Kidney (tissue), 14 donors: ENCODE results near the gene FBN2. TPM values are rescaled to one million over a fixed set of nuclear protein-coding genes. Genes with fewer than 3 reads are reported as not detected.

Experiments
- DNase-seq, 5 donors: peaks; one replicate each; pipeline ENCODE4 v3.0.0-alpha.2; 2013 to 2020
- FAIRE-seq: peaks from 2 replicates; lab custom pipeline; 2012; peaks lifted over from hg19 to GRCh38; lab: Jason Lieb, UNC
- H3K27ac ChIP-seq, 2 donors: one replicate each; pipeline ENCODE4 v1.7.0; 2013; ENCODE audit warnings: low read depth in 2 of 2, low read length in 2 of 2, inconsistent platforms in 1 of 2
- H3K27me3 ChIP-seq: one replicate; pipeline ENCODE4 v1.7.1; 2013; ENCODE audit warnings: low read length, inconsistent platforms; ENCODE audit not compliant: control insufficient read depth, insufficient read depth
- H3K36me3 ChIP-seq, 3 donors: one replicate each; pipeline versions ENCODE4 v1.7.0 to v1.7.1; 2013; ENCODE audit warnings: low read length in 3 of 3, control low read depth in 1 of 3, inconsistent platforms in 1 of 3; ENCODE audit not compliant: insufficient read depth in 3 of 3, control insufficient read depth in 2 of 3
- H3K4me1 ChIP-seq, 3 donors: one replicate each; pipeline versions ENCODE4 v1.7.0 to v1.7.1; 2013; ENCODE audit warnings: low read length in 3 of 3, inconsistent platforms in 1 of 3, low read depth in 1 of 3; ENCODE audit not compliant: control insufficient read depth in 2 of 3, insufficient read depth in 2 of 3
- H3K4me3 ChIP-seq, 3 donors: one replicate each; pipeline versions ENCODE4 v1.7.0 to v1.8.1; 2013; ENCODE audit warnings: low read length in 3 of 3, control low read depth in 1 of 3, inconsistent platforms in 1 of 3
- H3K9ac ChIP-seq, 3 donors: one replicate each; pipeline versions ENCODE4 v1.7.0 to v1.7.1; 2013; ENCODE audit warnings: low read length in 3 of 3, control low read depth in 1 of 3, inconsistent platforms in 1 of 3
- H3K9me3 ChIP-seq, 3 donors: one replicate each; pipeline versions ENCODE4 v1.7.0 to v1.7.1; 2013; ENCODE audit warnings: low read length in 3 of 3, control low read depth in 1 of 3, inconsistent platforms in 1 of 3; ENCODE audit not compliant: control insufficient read depth in 2 of 3, insufficient read depth in 1 of 3
- CTCF ChIP-seq: IDR thresholded peaks from 3 replicates; pipeline ENCODE4 v1.5.1; 2012; ENCODE audit warnings: mild to moderate bottlenecking, moderate library complexity, borderline replicate concordance; ENCODE audit not compliant: insufficient read depth; ENCODE audit errors: extremely low read depth
- intact Hi-C: fragments of 100-400 bp; cut with DNase I; formaldehyde crosslinking; loops from one replicate; pipeline ENCODE4 v1.11.1; 2022
- polyA plus RNA-seq: library from polyadenylated mRNA; stranded (reverse); fragments of 350-450 nt; fragmentation: Illumina TruSeq; extraction: RNeasy Lipid Tissue Mini Kit (QIAGEN cat#74804); gene quantifications from one replicate; pipeline ENCODE4 v1.2.3, GENCODE V29; 2014; ENCODE audit warnings: low read depth, low replicate concordance; ENCODE audit not compliant: insufficient read depth
- total RNA-seq: library from RNA; stranded (reverse); fragmentation: NEBNext Ultra II Directional; extraction: Animal tissue kit (Norgen Biotek cat#: 25700); gene quantifications from one replicate; pipeline ENCODE4 v1.2.1, GENCODE V29; 2021
- donor health status: control.
- donor health status: control.
- donor health status: control.
- donor health status: control.
- donor health status: control.
- donor health status: DM: yes; HTN: yes; CAD: no.
- donor health status: Normal renal cell carcinoma (clear cell type).

Gene FBN2
- total and polyA plus RNA-seq, 2 donors from 2014 or later, result 0.11 to 1.0 TPM

- TF ChIP-seq CTCF, result no peak
- H3K4me1 ChIP-seq, result no peaks in the 10 kb centered on the region
- DNase-seq (no peak), FAIRE-seq (no peak)
- H3K27ac ChIP-seq, result no peak overlapping the region
- H3K27me3 ChIP-seq, result no peaks in the 10 kb centered on the region
- H3K9ac ChIP-seq, result no peak overlapping the region
- H3K4me3 ChIP-seq, result no peak overlapping the region
- intact Hi-C loops, result no loop called here
- no peaks in the 10 kb centered on the region for H3K36me3 ChIP-seq
- no peaks in the 10 kb centered on the region for H3K9me3 ChIP-seq
Measured at GRCh38 chr5:128546658-128547281, 8.7 kb upstream of the FBN2 start.

GRCh38 chr5:128541385-128541784 lies 3.3 kb upstream of the FBN2 start:
- no peak for TF ChIP-seq CTCF
- no peak overlapping the region for H3K9ac ChIP-seq
- H3K4me3 ChIP-seq, result no peak overlapping the region
- H3K4me1 ChIP-seq, result no peaks in the 10 kb centered on the region
- DNase-seq, result no peak
- H3K9me3 ChIP-seq, result no peaks in the 10 kb centered on the region
- no peak for FAIRE-seq
- H3K27me3 ChIP-seq, result no peaks in the 10 kb centered on the region
- intact Hi-C loops, result no loop called here
- H3K27ac ChIP-seq, result no peak overlapping the region
- H3K36me3 ChIP-seq, result no peaks in the 10 kb centered on the region

- H3K27ac ChIP-seq, result no peak overlapping the region
- FAIRE-seq, result no peak
- intact Hi-C loops, result no loop called here
Measured at GRCh38 chr5:128539038-128539429, 989 bp upstream of the FBN2 start.

More at GRCh38 chr5:128539038-128539429, 989 bp upstream of the FBN2 start:
- Histone ChIP-seq H3K4me3 (peak overlapping the region in 2 of 3 donors; percentile 43 to 60), H3K27me3 (no peaks in the 10 kb centered on the region), H3K9me3 (no peaks in the 10 kb centered on the region), H3K9ac (peak overlapping the region in 1 of 3 donors; percentile 31), H3K36me3 (no peaks in the 10 kb centered on the region), H3K4me1 (no peaks in the 10 kb centered on the region)
- DNase-seq, result peak in 3 of 5 donors; percentile 50 to 66 (median 53)
- TF ChIP-seq CTCF, result no peak
